ENCODE measurements around the gene FSCN2.

The FSCN2 gene

DNA sequence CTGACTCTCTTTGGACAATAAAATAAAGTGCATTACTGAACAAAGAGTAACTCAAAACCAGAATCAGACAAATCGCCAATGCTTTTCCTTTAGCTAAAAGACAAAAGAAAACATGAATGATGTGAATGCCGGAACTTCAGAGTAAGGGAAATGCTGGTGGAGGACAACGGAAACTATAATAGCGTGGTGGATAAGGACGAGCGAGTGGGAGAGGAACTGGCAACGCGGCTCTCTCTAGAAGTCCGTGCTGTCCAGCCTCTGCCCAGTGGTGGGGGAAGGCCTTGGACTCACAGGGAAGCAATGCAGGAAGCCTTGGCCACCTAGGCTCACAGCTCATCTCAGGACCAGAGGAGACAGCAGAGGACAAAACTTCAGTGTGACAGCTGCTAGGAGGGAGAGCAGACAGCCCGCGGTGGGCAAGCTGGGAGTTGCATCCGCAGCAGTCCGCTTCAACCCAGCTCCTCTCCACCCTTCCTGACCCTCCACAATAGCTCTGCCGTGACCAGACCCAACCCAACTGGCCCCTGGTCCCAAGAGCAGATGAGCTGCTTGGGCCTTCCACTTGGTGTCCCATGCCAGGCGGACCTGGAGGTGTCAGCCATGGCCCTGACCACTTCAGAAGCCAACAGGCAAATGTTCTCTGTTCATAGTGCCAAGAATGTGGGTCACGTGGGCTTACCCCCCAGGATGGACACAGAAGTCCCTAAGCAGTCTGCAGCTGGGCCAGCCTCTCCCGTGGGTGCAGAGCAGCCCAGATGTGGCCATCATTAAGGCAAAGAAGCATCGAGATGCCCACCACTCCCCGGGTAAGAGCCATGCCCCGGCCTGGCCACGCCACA is 29.3 kb downstream of the FSCN2 start:
- no peak overlapping the region for H3K27ac ChIP-seq
- no peak for TF ChIP-seq CTCF (IDR thresholded peaks at IDR 0.05)

- no peak overlapping the region for H3K27ac ChIP-seq
- TF ChIP-seq CTCF (IDR thresholded peaks at IDR 0.05) (no peak), ZFX (IDR thresholded peaks at IDR 0.05; ENCODE audit: borderline replicate concordance) (no peak)
These were observed 29.9 kb downstream of the FSCN2 start for GRCh38 chr17:81558115-81558468.

GRCh38 chr17:81558941-81559806 is 31.0 kb downstream of the FSCN2 start:
- H3K27ac ChIP-seq: no peak overlapping the region
- TF ChIP-seq CTCF (IDR thresholded peaks at IDR 0.05) (no peak), ZFX (IDR thresholded peaks at IDR 0.05; ENCODE audit: borderline replicate concordance) (no peak)

GRCh38 chr17:81561494-81561885 is 33.3 kb downstream of the FSCN2 start:
- no peak overlapping the region for H3K27ac ChIP-seq
- TF ChIP-seq CTCF (IDR thresholded peaks at IDR 0.05): no peak
- no peak for TF ChIP-seq ZFX (IDR thresholded peaks at IDR 0.05; ENCODE audit: borderline replicate concordance)

- H3K27ac ChIP-seq: no peak overlapping the region
These were observed 35.8 kb downstream of the FSCN2 start for GRCh38 chr17:81563861-81564586.

GRCh38 chr17:81564778-81565177 is 36.6 kb downstream of the FSCN2 start:
- H3K27ac ChIP-seq: no peak overlapping the region
- TF ChIP-seq CTCF (IDR thresholded peaks at IDR 0.05) (no peak), ZFX (IDR thresholded peaks at IDR 0.05; ENCODE audit: borderline replicate concordance) (no peak)

More at GRCh38 chr17:81563861-81564586, 35.8 kb downstream of the FSCN2 start:
- TF ChIP-seq ZFX (IDR thresholded peaks at IDR 0.05; ENCODE audit: borderline replicate concordance) (no peak), CTCF (IDR thresholded peaks at IDR 0.05) (no peak)

Data from 22Rv1 (cell line).